Tongue (tissue), 2 donors: ENCODE results near the gene KCNQ5. TPM values are rescaled to one million over a fixed set of nuclear protein-coding genes. Genes with fewer than 3 reads are reported as not detected.

Source experiments
- DNase-seq: peaks from one replicate; pipeline ENCODE4 v3.0.0-alpha.2; 2015
- total RNA-seq: library from RNA; depleted of rRNA; stranded (reverse); fragments of >200 nt; gene quantifications from one replicate; pipeline ENCODE4 v1.2.3, GENCODE V29; 2014

Gene KCNQ5
- total RNA-seq, 1 donor from 2014 or later, result 6.5 TPM

DNA sequence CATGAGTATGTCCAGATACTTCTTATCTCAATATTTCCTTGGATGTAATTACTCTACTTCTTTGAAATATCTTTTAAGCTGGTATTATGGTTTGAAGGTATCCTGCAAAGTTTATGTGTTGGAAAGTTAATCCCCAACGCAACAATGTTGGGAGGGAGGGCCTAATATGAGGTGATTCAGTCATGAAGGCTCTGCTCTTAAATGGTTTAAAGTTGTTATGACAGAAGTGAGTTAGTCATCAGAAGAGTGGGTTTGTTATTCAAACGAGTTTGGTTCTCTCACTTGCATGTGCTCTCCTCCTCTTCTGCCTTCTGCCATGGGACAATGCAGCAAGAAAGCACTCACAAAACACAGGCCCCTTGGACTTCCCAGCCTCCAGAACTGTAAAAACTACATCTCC lies 176.3 kb downstream of the KCNQ5 start:
- no peak for DNase-seq

DNA sequence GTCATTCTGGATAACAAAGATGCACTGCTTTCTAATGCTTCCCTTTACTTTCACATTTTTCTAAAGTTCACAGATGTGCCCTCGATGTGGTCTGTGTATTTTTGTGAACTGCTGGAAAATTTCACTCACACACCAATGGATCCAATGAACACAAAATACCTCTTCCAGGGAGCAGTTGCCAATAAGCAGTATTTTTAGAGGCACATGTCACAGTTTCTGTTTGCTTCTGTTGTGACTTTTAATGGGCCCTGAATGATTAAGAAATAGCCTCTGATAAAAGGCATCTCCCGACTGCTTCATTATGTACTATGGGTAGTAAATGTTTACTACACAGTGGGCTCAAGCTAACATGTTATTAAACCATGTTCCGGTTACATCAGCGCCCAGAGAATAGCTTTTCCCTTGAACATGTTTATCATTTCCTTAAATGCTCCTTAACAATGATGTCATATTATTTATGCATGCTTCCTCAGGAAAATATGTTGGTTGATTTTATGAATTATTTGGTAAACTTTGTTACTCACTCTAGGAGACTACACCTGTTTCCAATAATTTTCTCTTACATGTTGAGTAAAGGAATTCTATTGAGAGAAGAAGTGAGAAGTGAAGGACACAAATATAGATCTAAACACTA lies 188.0 kb downstream of the KCNQ5 start:
- no peak for DNase-seq

GRCh38 chr6:72810571-72811280 lies 188.9 kb downstream of the KCNQ5 start:
- DNase-seq, result no peak

GRCh38 chr6:72811971-72812421 lies 190.1 kb downstream of the KCNQ5 start:
- no peak for DNase-seq

DNA sequence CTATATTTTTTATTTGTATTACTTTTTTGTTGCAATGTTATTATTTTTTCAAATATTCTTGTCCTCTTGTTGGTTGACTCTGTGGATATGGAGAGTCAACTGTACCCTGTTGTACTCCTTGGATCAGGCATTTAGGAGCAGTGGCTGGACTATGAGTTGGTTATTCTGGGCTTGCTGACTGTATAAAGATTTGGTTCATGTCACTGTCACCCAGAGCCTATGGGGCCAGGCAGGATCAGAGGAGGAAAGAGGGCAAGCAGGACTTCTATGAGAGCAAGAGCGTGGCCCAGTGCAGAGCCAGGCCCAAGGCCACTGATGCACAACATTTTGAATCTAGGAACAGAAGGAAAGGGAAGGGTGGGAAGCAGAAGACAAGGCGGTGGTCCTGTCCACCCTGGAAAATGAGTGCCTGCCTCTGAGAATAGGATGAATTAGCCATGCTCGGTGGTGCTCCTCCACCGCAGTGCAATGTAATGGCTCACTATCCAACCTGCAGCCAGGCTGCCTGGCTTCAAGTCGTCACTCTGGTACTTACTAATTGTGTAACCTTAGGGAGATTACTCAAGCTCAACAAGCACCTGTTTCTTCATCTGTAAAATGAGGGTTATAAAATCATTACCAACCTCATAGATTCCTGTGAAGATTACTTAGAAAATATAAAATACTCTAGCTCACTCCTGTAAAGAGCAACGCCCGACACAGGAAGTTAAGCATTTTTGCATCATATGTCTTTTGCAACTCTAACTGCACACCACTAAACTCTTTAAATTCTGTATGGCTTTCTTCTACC lies 192.1 kb downstream of the KCNQ5 start:
- no peak for DNase-seq

DNA sequence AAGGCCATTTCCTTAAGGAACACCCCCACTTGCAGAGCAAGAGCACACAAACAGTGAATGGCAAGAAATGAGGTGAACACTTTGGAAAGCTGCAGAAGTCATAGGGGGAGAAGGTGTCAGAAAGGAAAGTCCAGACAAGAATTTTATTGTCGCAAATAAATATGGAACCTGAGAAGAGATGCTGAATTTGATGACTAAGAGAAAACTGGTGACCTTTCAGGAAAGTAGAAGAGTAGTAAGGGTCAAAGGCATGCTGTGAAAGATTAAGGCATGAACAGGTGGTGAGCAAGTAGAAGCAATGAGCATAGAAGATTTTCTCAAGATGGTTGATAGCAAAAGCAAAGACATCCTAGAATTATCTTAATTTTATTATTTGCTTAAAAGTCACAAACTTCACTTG lies 194.2 kb downstream of the KCNQ5 start:
- no peak for DNase-seq

DNA sequence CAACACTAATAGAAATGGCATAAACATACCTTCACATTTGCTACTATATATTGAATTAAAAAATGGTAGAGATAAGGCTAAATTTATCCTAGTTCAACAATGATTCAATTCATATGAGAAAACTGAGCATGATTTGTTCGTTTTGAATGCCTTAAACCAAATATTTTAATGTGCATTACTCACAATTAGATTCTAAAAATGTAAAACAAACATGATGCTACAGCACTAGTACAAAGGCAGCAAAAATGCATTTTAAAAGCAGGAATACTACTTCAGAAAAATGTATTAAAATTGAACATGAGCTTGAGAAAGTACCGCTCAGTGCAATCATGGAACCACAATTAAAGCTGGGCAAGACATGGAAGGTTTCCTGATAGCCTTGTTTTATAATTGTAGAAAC lies 195.3 kb downstream of the KCNQ5 start:
- no peak for DNase-seq

DNA sequence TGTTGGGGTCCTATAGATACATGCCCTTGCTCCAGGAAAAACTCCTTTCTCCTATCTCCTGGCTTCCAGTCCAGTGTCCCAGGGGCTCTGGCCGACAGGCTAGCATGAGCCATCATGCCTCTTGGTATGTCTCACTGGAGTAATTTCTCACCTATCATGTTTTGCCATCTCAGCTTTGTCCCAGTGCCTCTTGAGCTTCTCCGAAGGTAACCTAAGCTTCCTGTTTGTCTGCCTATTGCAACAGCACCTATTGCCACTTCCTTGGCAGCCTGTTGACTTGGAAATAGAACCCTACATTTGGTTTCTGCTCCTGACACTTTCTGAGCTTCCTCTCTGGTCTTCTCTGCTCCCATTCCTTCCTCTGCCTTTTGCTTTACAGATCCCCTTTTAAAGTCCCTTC lies 197.7 kb downstream of the KCNQ5 start:
- no peak for DNase-seq

DNA sequence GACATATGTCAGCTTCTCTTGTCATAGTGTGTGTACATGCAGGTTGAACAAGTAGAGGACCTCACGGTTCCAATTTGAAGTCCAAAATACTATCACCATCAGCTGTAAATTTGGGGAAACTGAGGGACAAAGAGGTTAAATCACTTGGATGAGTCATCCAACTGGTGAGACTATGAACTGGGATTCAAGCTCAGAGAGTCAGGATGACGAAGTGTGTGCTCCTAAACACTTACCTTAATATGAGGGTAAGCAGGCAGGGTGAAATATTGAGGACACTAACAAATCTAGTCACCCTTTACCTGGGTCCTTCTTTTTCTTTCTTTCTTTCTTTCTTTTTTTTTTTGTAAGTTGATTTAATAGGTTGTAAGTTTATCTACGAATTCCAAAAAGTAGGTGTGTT lies 198.3 kb downstream of the KCNQ5 start:
- DNase-seq, result no peak

DNA sequence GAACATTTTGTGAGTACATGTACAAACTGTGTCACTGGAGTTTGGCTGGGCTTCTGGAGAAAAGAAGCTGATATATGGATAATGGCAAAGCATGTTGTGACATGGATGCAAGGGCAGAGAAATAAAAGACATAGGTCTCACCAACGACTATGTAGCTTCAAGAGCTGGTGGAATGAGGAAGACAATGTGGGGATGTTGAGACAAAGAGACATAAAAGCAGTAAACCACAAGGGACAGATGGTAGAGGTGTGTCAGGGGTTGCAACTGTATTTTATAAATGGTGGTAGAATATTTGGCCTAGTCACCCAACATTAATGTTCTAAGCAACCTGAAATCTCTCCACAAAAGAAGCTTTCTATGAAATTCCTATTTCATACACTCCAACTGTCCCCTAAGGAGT lies 199.0 kb downstream of the KCNQ5 start:
- no peak for DNase-seq

DNA sequence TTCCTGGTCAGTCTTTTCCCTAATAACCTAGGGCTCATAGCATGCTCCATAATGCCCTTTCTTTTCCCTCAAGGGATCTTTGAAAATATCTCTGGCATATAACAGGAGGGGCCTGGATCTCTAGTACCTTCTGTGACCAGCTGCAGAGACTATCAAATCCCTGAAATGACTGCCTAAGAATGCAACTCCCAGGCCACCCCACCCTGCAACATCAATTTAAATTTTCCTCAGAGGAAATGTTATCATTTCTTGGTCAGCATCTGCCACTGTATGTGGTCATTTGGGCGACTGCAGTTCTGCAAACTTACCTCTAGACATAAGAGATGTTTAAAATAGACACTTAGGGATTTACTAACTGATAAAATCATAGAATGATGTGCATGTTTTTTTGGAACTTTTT lies 200.2 kb downstream of the KCNQ5 start:
- no peak for DNase-seq

DNA sequence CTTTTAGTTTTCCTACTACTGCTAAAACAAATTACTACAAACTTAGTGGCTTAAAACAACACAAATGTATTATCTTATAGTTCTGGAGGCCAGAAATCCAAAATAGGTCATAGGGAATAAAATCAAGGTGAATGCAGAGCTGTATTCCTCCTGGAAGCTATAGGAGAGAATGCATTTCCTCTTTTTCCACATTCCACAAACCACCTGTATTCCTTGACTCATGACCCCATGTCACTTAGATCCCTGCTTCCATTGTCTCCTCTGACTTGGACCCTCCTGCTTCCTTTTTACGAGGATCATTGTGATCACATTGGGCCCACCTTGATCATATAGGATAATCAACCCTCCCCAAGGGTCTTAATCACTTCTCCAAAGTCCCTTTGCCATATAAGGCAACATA lies 200.8 kb downstream of the KCNQ5 start:
- no peak for DNase-seq

- no peak for DNase-seq
Observed at GRCh38 chr6:72824833-72825232, 203.0 kb downstream of the KCNQ5 start.

- no peak for DNase-seq
Observed at GRCh38 chr6:72825315-72825911, 203.5 kb downstream of the KCNQ5 start.

DNA sequence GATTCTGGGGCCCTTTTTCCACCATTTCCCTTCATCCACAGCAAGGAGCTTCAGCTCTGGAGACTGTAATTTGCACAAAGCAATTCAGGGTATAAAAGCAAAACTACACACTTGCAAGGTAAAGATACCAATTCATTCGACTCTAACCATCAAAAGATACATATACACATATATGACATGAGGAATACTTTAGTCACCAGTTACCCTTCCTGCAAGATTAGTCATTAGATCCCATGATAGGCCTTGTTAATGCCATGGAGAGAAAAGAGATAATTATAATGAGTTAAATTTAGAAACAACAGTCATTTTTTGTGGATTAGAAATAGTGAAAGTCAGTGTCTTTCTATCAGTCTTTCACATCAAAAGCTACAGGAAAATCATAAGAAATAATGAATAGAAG lies 204.2 kb downstream of the KCNQ5 start:
- DNase-seq, result no peak

GRCh38 chr6:72826744-72827438 lies 205.0 kb downstream of the KCNQ5 start:
- no peak for DNase-seq

DNA sequence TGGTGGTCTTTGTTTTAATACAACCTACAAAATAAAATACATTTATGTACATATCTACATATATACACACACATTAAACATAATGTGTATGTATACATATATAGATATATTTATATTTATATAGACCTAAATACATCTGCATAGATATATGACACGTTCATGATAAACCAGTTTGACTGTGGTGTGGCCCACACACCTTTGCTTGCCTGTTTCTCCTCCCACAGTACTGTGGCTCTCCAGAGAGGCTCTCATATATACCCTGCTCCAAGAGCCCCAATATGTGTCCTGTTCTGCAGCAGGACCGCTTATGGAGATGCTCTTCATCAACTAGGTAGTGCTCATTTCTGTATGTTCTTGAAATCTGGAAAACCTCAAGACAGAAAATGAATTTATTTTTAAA lies 207.0 kb downstream of the KCNQ5 start:
- no peak for DNase-seq

DNA sequence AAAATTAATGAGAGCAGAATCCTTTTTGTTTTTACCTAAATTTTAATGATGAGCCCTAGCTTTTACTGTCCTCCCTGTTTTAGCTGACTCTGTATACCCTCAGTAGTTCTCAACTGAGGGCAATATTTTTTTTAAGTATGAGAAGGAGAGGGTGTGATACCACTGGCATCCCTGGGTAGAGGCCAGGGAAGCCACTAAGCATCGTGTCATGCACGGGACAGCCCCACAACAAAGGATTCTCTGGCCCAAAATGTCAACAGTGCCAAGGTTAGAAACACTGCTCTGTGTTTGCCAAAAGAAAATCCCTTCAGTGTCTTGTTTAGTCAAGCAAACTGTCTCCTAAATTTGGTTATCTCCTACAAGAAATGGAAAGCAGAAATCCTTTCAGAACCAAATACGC lies 210.4 kb downstream of the KCNQ5 start:
- no peak for DNase-seq

DNA sequence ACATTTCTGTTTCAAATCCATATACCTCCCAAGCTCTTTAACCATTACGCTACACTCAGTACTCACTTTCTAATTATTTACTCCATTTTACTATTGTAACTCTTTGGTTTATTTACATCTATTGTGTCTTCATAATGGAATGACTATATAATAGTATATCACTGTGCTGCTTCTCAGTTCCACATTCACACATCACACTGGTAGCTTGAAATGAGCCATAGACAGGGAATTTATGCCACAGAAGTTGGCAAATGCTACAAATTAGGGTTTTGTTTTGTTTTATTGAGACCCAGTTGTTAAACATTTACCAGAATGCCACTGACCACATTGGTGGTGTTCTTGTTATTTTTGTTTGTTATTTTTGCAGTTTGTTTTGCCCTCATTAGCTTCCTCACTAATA lies 213.9 kb downstream of the KCNQ5 start:
- no peak for DNase-seq

- DNase-seq, result no peak
Observed at GRCh38 chr6:72836971-72837370, 215.1 kb downstream of the KCNQ5 start.

DNA sequence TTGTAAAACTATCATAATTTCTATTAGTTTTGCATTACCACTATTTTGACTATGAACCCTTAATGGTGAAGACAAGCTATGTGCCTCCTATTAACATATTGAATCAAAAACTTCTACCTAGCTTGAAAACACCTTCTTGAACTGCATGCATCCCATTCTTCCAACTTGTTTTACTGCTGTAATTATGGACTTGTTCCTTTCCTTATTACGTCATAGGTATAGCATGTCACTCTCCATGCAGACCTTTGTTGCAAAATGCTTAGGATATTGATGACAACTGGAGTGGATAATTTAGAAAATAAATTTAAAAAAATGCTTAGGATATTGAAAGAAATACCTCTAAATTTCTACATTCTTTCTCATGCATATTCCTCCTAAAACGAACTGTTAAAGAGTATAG lies 219.3 kb downstream of the KCNQ5 start:
- DNase-seq, result no peak

DNA sequence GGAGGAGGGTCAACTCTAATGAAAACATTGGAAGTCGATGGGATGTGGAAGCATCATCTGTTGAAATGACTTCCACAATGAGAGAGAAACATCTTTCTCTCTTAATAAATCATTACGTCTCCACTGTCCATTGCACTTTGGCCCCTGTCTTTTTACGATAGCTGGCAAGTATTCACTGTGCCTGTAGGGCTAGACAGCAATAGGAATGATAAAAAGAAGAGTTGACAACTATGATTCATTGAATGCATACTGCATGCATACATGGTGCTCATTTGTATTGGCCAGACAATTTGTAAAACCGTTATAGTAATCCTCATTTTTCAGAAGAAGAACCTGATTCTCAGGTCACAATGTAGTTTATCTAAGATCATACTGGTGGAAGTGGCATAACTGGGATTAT lies 220.3 kb downstream of the KCNQ5 start:
- no peak for DNase-seq
